Gastrocnemius medialis (tissue), 4 donors: ENCODE results near the gene MEIKIN. TPM values are rescaled to one million over a fixed set of nuclear protein-coding genes. Genes with fewer than 3 reads are reported as not detected.
A peak's percentile ranks its signal among the peaks of the same experiment; 100 is the strongest.

ENCODE experiments used
- ATAC-seq, 2 donors: fragments of 150-250 bp; one replicate each; pipeline ENCODE4 v1.9.1; 2016
- DNase-seq, 2 donors: peaks; one replicate each; pipeline ENCODE4 v3.0.0-alpha.2; 2019
- H3K27ac ChIP-seq, 4 donors: fragments of 200-600 bp; sonication (generic); 1 replicate in 1 of 4; 2 replicates in 3 of 4; pipeline ENCODE4 v1.5.1; 2016 to 2018; ENCODE audit warnings: mild to moderate bottlenecking in 2 of 4, moderate library complexity in 1 of 4
- H3K27me3 ChIP-seq, 3 donors: fragments of 200-600 bp; sonication (generic) in 2 of 3; 1 replicate in 1 of 3; 2 replicates in 2 of 3; pipeline versions ENCODE4 v1.5.1 to v1.6.0; 2016 to 2019; ENCODE audit warnings: mild to moderate bottlenecking in 1 of 3, moderate library complexity in 1 of 3
- H3K36me3 ChIP-seq, 2 donors: fragments of 200-600 bp; sonication (generic) in 1 of 2; one replicate each; pipeline ENCODE4 v1.5.1; 2017 to 2018
- H3K4me1 ChIP-seq, 2 donors: fragments of 200-600 bp; sonication (generic) in 1 of 2; one replicate each; pipeline ENCODE4 v1.5.1; 2016 to 2017; ENCODE audit warnings: mild to moderate bottlenecking in 2 of 2
- H3K4me3 ChIP-seq, 4 donors: fragments of 200-600 bp; sonication (generic) in 3 of 4; 1 replicate in 1 of 4; 2 replicates in 3 of 4; pipeline ENCODE4 v1.5.1; 2016 to 2019; ENCODE audit warnings: mild to moderate bottlenecking in 2 of 4
- H3K9me3 ChIP-seq, 3 donors: fragments of 200-600 bp; sonication (generic) in 2 of 3; 1 replicate in 1 of 3; 2 replicates in 2 of 3; pipeline ENCODE4 v1.5.1; 2016 to 2019
- POLR2A ChIP-seq, 2 donors: fragments of 450-650 bp; IDR thresholded peaks; one replicate each; pipeline ENCODE4 v1.6.1; 2017; ENCODE audit warnings: antibody characterized with exemption in 2 of 2, mild to moderate bottlenecking in 2 of 2, moderate library complexity in 2 of 2
- in situ Hi-C, 4 donors: fragments of 200-750 bp; cut with MboI; loops; one replicate each; pipeline versions ENCODE4 v1.15.0 to v1.8.0; 2017; ENCODE audit warnings: low sequenced_read_pairs in 4 of 4
- intact Hi-C: fragments of 100-400 bp; cut with DNase I; formaldehyde crosslinking; loops from one replicate; pipeline ENCODE4 v1.15.1; 2023; ENCODE audit warnings: low total_unique reads
- total RNA-seq, 4 donors: library from RNA; depleted of rRNA; stranded (reverse); fragments of >200 nt; gene quantifications; one replicate each; pipeline versions ENCODE4 v1.1.0 to v1.2.3, GENCODE V29; 2016
- TF ChIP-seq, protein P1 (sequence below), 5 experiments: fragments of 450-650 bp in 3 of 5; fragments of 200-600 bp in 2 of 5; sonication (generic) in 2 of 5; IDR thresholded peaks in 4 of 5; conservative IDR thresholded peaks in 1 of 5; 1 replicate in 4 of 5; 2 replicates in 1 of 5; pipeline ENCODE4 v1.5.1; 2016 to 2019; ENCODE audit warnings: antibody characterized with exemption in 5 of 5, mild to moderate bottlenecking in 3 of 5, moderate library complexity in 3 of 5

MEIKIN gene
- total RNA-seq, result not detected

- in situ Hi-C loops (no loop called here), intact Hi-C loops (no loop called here)
- Histone ChIP-seq H3K27me3 (no peaks in the 10 kb centered on the region), H3K4me1 (no peaks in the 10 kb centered on the region), H3K9me3 (no peaks in the 10 kb centered on the region), H3K36me3 (no peaks in the 10 kb centered on the region), H3K4me3 (no peak within 1 kb of the TSS), H3K27ac (no peak within 1 kb of the TSS)
- TF ChIP-seq POLR2A (IDR thresholded peaks at IDR 0.05), result no peak
- TF ChIP-seq, protein P1, sequence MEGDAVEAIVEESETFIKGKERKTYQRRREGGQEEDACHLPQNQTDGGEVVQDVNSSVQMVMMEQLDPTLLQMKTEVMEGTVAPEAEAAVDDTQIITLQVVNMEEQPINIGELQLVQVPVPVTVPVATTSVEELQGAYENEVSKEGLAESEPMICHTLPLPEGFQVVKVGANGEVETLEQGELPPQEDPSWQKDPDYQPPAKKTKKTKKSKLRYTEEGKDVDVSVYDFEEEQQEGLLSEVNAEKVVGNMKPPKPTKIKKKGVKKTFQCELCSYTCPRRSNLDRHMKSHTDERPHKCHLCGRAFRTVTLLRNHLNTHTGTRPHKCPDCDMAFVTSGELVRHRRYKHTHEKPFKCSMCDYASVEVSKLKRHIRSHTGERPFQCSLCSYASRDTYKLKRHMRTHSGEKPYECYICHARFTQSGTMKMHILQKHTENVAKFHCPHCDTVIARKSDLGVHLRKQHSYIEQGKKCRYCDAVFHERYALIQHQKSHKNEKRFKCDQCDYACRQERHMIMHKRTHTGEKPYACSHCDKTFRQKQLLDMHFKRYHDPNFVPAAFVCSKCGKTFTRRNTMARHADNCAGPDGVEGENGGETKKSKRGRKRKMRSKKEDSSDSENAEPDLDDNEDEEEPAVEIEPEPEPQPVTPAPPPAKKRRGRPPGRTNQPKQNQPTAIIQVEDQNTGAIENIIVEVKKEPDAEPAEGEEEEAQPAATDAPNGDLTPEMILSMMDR (IDR thresholded peaks at IDR 0.05 in 4 of 5, conservative IDR thresholded peaks at IDR 0.05 in 1 of 5), result no peak
- ATAC-seq, result no peak
- no peak for DNase-seq
Measured at GRCh38 chr5:131945551-131946168, at the start of gene MEIKIN. Gene MEIKIN, minus strand, starts transcription at chr5:131945663. Its CDS starts 158 bp downstream, at chr5:131945505.

DNA sequence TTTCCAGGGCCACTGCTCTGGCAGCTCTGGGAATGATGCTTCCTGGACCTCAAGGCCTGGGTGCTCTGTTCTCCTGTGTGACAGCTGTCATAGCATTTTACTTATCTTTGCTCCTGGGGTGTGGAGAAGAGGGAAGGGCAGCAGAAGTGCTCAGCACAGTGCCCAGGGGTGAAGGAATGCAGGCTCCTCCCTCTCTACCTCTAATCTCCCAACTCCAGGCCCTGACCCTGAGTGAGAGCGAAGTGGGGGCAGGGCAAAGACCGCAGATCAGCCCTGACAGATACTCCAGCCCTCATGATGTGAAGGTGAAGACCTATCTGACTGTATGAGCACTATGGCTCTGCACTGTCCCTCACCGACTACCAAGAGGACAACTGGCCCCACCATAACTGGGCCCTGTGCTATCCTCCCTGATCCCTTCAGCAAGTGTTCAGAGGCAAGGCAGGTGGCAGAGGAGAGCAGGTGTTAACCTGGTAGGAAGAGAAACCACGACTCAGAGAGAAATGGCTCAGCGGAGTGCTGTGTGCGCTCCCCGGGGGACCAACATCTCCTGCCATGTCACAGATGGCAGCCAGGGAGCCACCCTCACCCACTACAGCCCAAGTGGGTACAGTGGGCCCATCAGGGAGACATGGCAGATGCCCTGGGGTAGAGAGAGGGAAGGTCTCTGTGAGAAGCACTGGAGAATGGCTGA is 49.2 kb upstream of the MEIKIN start:
- Histone ChIP-seq H3K36me3 (no peaks in the 10 kb centered on the region), H3K4me3 (no peak overlapping the region), H3K27ac (no peak overlapping the region), H3K27me3 (no peaks in the 10 kb centered on the region), H3K4me1 (peaks cover 0 to 2% of the 10 kb centered on the region in 2 donors), H3K9me3 (no peaks in the 10 kb centered on the region)
- ATAC-seq (no peak), DNase-seq (no peak)
- intact Hi-C loops (no loop called here), in situ Hi-C loops (no loop called here)
- TF ChIP-seq POLR2A (IDR thresholded peaks at IDR 0.05), result no peak
- TF ChIP-seq, protein P1 (IDR thresholded peaks at IDR 0.05 in 4 of 5, conservative IDR thresholded peaks at IDR 0.05 in 1 of 5), result no peak

- no peak for DNase-seq
- no peaks in the 10 kb centered on the region for H3K4me1 ChIP-seq
- ATAC-seq, result no peak
- TF ChIP-seq POLR2A (IDR thresholded peaks at IDR 0.05), result no peak
- TF ChIP-seq, protein P1 (IDR thresholded peaks at IDR 0.05 in 4 of 5, conservative IDR thresholded peaks at IDR 0.05 in 1 of 5), result no peak
- H3K27me3 ChIP-seq, result no peaks in the 10 kb centered on the region
- no peak overlapping the region for H3K27ac ChIP-seq
- H3K9me3 ChIP-seq, result no peaks in the 10 kb centered on the region
- in situ Hi-C loops, result no loop called here
- intact Hi-C loops, result no loop called here
- no peak overlapping the region for H3K4me3 ChIP-seq
- no peaks in the 10 kb centered on the region for H3K36me3 ChIP-seq
Measured at GRCh38 chr5:131994090-131994489, 48.6 kb upstream of the MEIKIN start.

- ATAC-seq (no peak), DNase-seq (peak in 1 of 2 donors; percentile 6)
- no peak overlapping the region for H3K27ac ChIP-seq
- no peaks in the 10 kb centered on the region for H3K27me3 ChIP-seq
- no peaks in the 10 kb centered on the region for H3K4me1 ChIP-seq
- H3K9me3 ChIP-seq, result no peaks in the 10 kb centered on the region
- no peak for TF ChIP-seq POLR2A (IDR thresholded peaks at IDR 0.05)
- TF ChIP-seq, protein P1 (IDR thresholded peaks at IDR 0.05 in 4 of 5, conservative IDR thresholded peaks at IDR 0.05 in 1 of 5), result no peak
- intact Hi-C loops (no loop called here), in situ Hi-C loops (no loop called here)
- no peak overlapping the region for H3K4me3 ChIP-seq
- no peaks in the 10 kb centered on the region for H3K36me3 ChIP-seq
Measured at GRCh38 chr5:131993676-131994075, 48.2 kb upstream of the MEIKIN start.
